Thyroid gland (tissue), 4 donors: ENCODE results near the gene MMP10. TPM values are rescaled to one million over a fixed set of nuclear protein-coding genes. Genes with fewer than 3 reads are reported as not detected.

Source experiments
- DNase-seq, 2 donors: peaks; one replicate each; pipeline ENCODE4 v3.0.0-alpha.2; 2019
- H3K27ac ChIP-seq, 3 donors: fragments of 200-600 bp; sonication (generic); 1 replicate in 2 of 3; 2 replicates in 1 of 3; pipeline ENCODE4 v1.5.1; 2016 to 2019; ENCODE audit warnings: mild to moderate bottlenecking in 1 of 3, moderate library complexity in 1 of 3
- H3K27me3 ChIP-seq: fragments of 200-600 bp; sonication (generic); one replicate; pipeline ENCODE4 v1.5.1; 2019
- H3K36me3 ChIP-seq, 2 donors: fragments of 200-600 bp; sonication (generic); one replicate each; pipeline ENCODE4 v1.5.1; 2016 to 2019
- H3K4me1 ChIP-seq, 2 donors: fragments of 200-600 bp; sonication (generic); one replicate each; pipeline ENCODE4 v1.5.1; 2017 to 2019
- H3K4me3 ChIP-seq, 3 donors: fragments of 200-600 bp; sonication (generic); replicated peaks in 1 of 3; 1 replicate in 2 of 3; 2 replicates in 1 of 3; pipeline ENCODE4 v1.5.1; 2016; ENCODE audit warnings: mild to moderate bottlenecking in 1 of 3
- H3K9me3 ChIP-seq: fragments of 200-600 bp; sonication (generic); one replicate; pipeline ENCODE4 v1.5.1; 2017
- POLR2A ChIP-seq, 2 donors: fragments of 450-650 bp; IDR thresholded peaks; one replicate each; pipeline ENCODE4 v1.6.1; 2017; ENCODE audit warnings: antibody characterized with exemption in 2 of 2, mild to moderate bottlenecking in 2 of 2, moderate library complexity in 1 of 2
- WGBS, 2 donors: methylation state at CpG; one replicate each; pipeline ENCODE4 v1.1.5; 2017; 5-methylcytosine and 5-hydroxymethylcytosine counted together
- intact Hi-C: fragments of 100-400 bp; cut with DNase I; formaldehyde crosslinking; loops from one replicate; pipeline ENCODE4 v1.15.1; 2023
- total RNA-seq, 4 donors: library from RNA; depleted of rRNA; stranded (reverse); fragments of >200 nt; gene quantifications; one replicate each; pipeline ENCODE4 v1.2.3, GENCODE V29; 2016
- TF ChIP-seq, protein P1 (sequence below), 6 experiments: fragments of 200-600 bp in 3 of 6; fragments of 450-650 bp in 3 of 6; sonication (generic) in 3 of 6; IDR thresholded peaks; one replicate each; pipeline ENCODE4 v1.5.1; 2016 to 2019; ENCODE audit warnings: antibody characterized with exemption in 6 of 6, mild to moderate bottlenecking in 2 of 6, inconsistent platforms in 1 of 6, moderate library complexity in 1 of 6

Gene MMP10
- total RNA-seq, 4 donors from 2014 or later: not detected

DNA sequence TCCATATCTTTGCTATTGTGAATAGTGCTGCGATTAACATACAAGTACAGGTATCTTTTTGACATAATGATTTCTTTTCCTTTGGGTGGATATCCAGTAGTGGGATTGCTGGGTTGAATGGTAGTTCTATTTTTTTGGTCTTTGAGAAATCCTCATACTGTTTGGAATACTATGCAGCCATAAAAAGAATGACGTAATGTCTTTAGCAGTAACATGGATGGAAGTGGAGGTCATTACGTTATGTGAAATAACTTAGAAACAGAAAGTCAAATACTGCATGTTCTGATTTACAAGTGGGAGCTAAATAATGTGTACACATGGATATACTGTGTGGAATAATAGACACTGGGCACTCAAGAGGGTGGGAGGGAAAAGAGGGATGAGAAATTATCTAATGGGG, 4.0 kb upstream of the MMP10 start:
- H3K4me3 ChIP-seq: no peak overlapping the region
- 89% methylated on average over 3 of the region's 3 CpGs for WGBS, 2 donors
- H3K27ac ChIP-seq: no peak overlapping the region
- H3K36me3 ChIP-seq: no peaks in the 10 kb centered on the region
- no peaks in the 10 kb centered on the region for H3K9me3 ChIP-seq
- no peak for TF ChIP-seq POLR2A (IDR thresholded peaks at IDR 0.05)
- TF ChIP-seq, protein P1, sequence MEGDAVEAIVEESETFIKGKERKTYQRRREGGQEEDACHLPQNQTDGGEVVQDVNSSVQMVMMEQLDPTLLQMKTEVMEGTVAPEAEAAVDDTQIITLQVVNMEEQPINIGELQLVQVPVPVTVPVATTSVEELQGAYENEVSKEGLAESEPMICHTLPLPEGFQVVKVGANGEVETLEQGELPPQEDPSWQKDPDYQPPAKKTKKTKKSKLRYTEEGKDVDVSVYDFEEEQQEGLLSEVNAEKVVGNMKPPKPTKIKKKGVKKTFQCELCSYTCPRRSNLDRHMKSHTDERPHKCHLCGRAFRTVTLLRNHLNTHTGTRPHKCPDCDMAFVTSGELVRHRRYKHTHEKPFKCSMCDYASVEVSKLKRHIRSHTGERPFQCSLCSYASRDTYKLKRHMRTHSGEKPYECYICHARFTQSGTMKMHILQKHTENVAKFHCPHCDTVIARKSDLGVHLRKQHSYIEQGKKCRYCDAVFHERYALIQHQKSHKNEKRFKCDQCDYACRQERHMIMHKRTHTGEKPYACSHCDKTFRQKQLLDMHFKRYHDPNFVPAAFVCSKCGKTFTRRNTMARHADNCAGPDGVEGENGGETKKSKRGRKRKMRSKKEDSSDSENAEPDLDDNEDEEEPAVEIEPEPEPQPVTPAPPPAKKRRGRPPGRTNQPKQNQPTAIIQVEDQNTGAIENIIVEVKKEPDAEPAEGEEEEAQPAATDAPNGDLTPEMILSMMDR (IDR thresholded peaks at IDR 0.05): no peak
- no peaks in the 10 kb centered on the region for H3K27me3 ChIP-seq
- no peak for DNase-seq
- intact Hi-C loops: no loop called here
- H3K4me1 ChIP-seq: no peaks in the 10 kb centered on the region

DNA sequence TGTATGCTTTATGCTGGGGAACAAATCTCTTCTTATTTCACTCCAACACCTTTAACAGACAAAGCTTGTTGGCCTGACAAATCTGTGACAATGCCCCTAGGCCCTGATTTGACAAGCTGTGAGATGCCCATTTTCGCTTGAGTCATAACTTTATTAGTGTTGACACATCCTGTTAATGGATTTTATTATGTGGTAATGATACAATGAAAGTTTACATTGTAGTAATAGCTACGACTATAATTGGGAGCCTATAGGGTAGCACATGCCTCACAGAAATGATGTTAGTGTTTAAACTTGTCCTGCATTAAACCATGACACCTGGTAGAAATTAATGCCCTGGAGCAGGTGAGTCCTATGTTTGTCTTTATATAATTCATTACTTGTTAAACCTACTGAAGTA, 3.3 kb upstream of the MMP10 start:
- intact Hi-C loops: no loop called here
- no peak for DNase-seq
- Histone ChIP-seq H3K27me3 (no peaks in the 10 kb centered on the region), H3K27ac (no peak overlapping the region), H3K9me3 (no peaks in the 10 kb centered on the region), H3K4me3 (no peak overlapping the region), H3K4me1 (no peaks in the 10 kb centered on the region), H3K36me3 (no peaks in the 10 kb centered on the region)
- TF ChIP-seq POLR2A (IDR thresholded peaks at IDR 0.05): no peak
- TF ChIP-seq, protein P1 (IDR thresholded peaks at IDR 0.05): no peak
- 78 to 83% methylated on average over 2 of the region's 2 CpGs for WGBS, 2 donors

DNA sequence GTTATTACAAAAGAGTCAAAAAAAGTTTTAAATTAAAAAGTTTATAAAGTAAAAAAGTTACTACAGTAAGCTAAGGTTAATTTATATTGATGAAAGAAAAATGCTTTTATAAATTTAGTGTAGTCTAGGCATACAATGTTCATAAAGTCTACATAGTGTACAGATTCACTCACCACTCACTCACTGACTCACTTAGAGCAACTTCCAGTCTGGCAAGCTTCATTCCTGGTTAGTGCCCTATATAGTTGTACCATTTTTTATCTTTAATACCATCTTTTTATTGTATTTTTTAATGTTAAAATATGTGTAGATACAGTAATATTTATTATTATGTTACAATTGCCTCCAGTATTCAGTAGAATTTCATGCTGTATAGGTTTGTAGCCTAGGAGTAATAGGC, 2.6 kb upstream of the MMP10 start:
- TF ChIP-seq POLR2A (IDR thresholded peaks at IDR 0.05): no peak
- TF ChIP-seq, protein P1 (IDR thresholded peaks at IDR 0.05): no peak
- Histone ChIP-seq H3K9me3 (no peaks in the 10 kb centered on the region), H3K4me1 (no peaks in the 10 kb centered on the region), H3K27me3 (no peaks in the 10 kb centered on the region), H3K4me3 (no peak overlapping the region), H3K36me3 (no peaks in the 10 kb centered on the region), H3K27ac (no peak overlapping the region)
- no peak for DNase-seq
- intact Hi-C loops: no loop called here

DNA sequence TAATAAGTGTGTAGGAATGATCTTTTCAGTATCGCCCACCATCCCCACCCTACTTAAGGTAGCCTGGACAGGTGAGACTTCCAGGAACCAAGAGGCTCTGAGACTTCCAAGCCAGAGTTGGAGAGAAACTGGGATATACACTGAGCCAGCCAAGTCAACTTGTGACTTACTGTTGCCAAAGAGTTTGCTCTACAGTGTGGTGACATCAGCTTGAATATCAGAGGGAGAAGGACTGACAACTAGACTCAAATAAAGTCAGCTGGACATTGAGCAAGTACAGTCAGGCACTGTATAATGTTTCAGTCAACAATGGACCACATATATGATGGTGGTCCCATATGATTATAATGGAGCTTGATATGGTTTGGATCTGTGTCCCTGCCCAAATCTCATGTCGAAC, 1.2 kb upstream of the MMP10 start:
- WGBS, 2 donors: 90 to 95% methylated on average over 2 of the region's 2 CpGs
- H3K36me3 ChIP-seq: no peaks in the 10 kb centered on the region
- H3K4me3 ChIP-seq: no peak overlapping the region
- H3K27ac ChIP-seq: no peak overlapping the region
- TF ChIP-seq POLR2A (IDR thresholded peaks at IDR 0.05): no peak
- TF ChIP-seq, protein P1 (IDR thresholded peaks at IDR 0.05): no peak
- no peaks in the 10 kb centered on the region for H3K27me3 ChIP-seq
- H3K4me1 ChIP-seq: no peaks in the 10 kb centered on the region
- intact Hi-C loops: no loop called here
- no peak for DNase-seq
- H3K9me3 ChIP-seq: no peaks in the 10 kb centered on the region

DNA sequence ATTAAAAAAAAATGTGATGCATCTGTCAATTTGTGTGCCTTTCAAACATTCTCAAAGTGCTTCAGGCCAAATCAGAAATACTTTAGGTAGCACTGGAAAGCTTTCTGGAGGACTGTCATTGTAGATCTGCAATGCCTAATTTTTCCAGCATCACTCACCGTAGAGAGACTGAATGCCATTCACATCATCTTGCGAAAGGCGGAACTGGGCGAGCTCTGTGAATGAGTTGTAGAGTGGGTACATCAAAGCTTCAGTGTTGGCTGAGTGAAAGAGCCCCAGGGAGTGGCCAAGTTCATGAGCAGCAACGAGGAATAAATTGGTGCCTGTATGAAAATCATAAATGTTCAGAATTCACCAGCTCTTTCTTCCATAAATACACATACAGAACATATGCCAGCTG, 4.0 kb downstream of the MMP10 start:
- WGBS, 2 donors: 81 to 87% methylated on average over 5 of the region's 5 CpGs
- intact Hi-C loops: no loop called here

More for the DNA sequence above, 4.0 kb downstream of the MMP10 start:
- TF ChIP-seq POLR2A (IDR thresholded peaks at IDR 0.05): no peak
- TF ChIP-seq, protein P1 (IDR thresholded peaks at IDR 0.05): no peak
- Histone ChIP-seq H3K36me3 (no peaks in the 10 kb centered on the region), H3K9me3 (no peaks in the 10 kb centered on the region), H3K4me3 (no peak overlapping the region), H3K27ac (no peak overlapping the region), H3K4me1 (no peaks in the 10 kb centered on the region), H3K27me3 (no peaks in the 10 kb centered on the region)
- no peak for DNase-seq
